Measurements from ENCODE around the gene PTPRB. TPM values are rescaled to one million over a fixed set of nuclear protein-coding genes. Genes with fewer than 3 reads are reported as not detected.
A peak's percentile ranks its signal among the peaks of the same experiment; 100 is the strongest.

PTPRB gene
- total and polyA plus RNA-seq, 2 of the 8 experiments (the other 6 are each of a cell fraction or from before 2014, with no cell fraction given), result 0.36 to 0.58 TPM

DNA sequence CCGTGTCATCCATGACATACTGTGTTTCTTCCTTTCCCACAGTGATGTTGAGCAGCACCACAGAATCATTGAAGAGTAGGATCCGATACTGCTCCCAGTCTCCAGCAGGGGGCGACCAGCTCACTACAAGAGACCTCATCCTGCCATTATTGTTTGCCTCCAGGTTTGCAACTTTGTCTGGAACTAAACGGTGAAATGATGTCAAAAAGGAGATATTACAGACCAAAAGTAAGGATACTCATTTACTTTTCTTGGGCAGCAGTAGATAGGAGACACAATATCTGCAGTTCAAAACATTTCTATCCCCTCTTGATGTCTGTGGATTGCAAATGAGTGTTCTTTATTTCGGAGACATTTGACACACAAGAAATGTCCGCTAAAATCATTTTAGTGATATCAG lies 47.2 kb downstream of the PTPRB start (continued):
- TF ChIP-seq MAFK (IDR thresholded peaks at IDR 0.05; ENCODE audit: low read depth, low read length), result no peak
- no peak for TF ChIP-seq SAP30 (IDR thresholded peaks at IDR 0.05; ENCODE audit: insufficient read depth, insufficient replicate concordance, low read length)
- TF ChIP-seq, protein P1, sequence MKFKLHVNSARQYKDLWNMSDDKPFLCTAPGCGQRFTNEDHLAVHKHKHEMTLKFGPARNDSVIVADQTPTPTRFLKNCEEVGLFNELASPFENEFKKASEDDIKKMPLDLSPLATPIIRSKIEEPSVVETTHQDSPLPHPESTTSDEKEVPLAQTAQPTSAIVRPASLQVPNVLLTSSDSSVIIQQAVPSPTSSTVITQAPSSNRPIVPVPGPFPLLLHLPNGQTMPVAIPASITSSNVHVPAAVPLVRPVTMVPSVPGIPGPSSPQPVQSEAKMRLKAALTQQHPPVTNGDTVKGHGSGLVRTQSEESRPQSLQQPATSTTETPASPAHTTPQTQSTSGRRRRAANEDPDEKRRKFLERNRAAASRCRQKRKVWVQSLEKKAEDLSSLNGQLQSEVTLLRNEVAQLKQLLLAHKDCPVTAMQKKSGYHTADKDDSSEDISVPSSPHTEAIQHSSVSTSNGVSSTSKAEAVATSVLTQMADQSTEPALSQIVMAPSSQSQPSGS (IDR thresholded peaks at IDR 0.05; ENCODE audit: low read length), result no peak
- TF ChIP-seq RNF2 (IDR thresholded peaks at IDR 0.05; ENCODE audit: borderline replicate concordance, low read depth, low read length, missing control alignments, poor library complexity, severe bottlenecking), result no peak
- TF ChIP-seq NANOG (IDR thresholded peaks at IDR 0.05; ENCODE audit: insufficient read depth, low read depth, low read length, poor library complexity, severe bottlenecking), result no peak
- no peak for TF ChIP-seq SRF (IDR thresholded peaks at IDR 0.05; ENCODE audit: low read depth, low read length)
- no peak for TF ChIP-seq SUZ12 (IDR thresholded peaks at IDR 0.05; ENCODE audit: low read length)
- peak; percentile 75; the same call in 1 of the 2 replicates for TF ChIP-seq YY1 (IDR thresholded peaks at IDR 0.05; ENCODE audit: low read depth, low read length)
- no peak for TF ChIP-seq EGR1 (IDR thresholded peaks at IDR 0.05; ENCODE audit: borderline replicate concordance, low read depth, low read length)
- TF ChIP-seq SP4 (IDR thresholded peaks at IDR 0.05; ENCODE audit: low read length), result no peak
- no peak for TF ChIP-seq ZNF274 (IDR thresholded peaks at IDR 0.05; ENCODE audit: borderline replicate concordance, extremely low read depth, low read length)
- TF ChIP-seq SP2 (IDR thresholded peaks at IDR 0.05; ENCODE audit: low read length), result no peak
- no peak for TF ChIP-seq CHD1 (IDR thresholded peaks at IDR 0.05; ENCODE audit: low read depth, low read length)

All from H1 (cell line).